ENCODE measurements around the gene SH3GLB2. TPM values are rescaled to one million over a fixed set of nuclear protein-coding genes. Genes with fewer than 3 reads are reported as not detected.

Gene SH3GLB2
- total RNA-seq, 1 donor from 2014 or later = 113 TPM

DNA sequence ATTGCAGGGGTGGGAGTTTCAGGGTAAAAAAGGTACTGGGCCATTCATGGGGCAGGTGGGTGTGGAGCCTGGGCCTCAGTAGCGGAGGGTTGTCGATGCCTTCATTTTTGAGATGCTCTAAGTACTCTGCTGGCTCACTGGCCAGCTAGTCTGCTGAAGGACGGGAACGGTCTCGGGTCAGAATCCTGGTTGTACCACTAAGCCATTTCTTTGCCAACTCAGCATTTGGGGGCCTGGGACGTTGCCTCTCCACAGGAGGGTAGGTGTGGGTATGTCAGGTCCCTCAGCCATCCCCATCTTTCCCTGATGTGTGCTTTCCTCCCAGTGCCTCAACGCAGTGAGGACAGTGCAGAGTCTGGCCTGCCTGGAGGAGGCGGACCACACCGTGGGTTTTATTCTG is 25.1 kb downstream of the SH3GLB2 start:
- TF ChIP-seq, protein P1, sequence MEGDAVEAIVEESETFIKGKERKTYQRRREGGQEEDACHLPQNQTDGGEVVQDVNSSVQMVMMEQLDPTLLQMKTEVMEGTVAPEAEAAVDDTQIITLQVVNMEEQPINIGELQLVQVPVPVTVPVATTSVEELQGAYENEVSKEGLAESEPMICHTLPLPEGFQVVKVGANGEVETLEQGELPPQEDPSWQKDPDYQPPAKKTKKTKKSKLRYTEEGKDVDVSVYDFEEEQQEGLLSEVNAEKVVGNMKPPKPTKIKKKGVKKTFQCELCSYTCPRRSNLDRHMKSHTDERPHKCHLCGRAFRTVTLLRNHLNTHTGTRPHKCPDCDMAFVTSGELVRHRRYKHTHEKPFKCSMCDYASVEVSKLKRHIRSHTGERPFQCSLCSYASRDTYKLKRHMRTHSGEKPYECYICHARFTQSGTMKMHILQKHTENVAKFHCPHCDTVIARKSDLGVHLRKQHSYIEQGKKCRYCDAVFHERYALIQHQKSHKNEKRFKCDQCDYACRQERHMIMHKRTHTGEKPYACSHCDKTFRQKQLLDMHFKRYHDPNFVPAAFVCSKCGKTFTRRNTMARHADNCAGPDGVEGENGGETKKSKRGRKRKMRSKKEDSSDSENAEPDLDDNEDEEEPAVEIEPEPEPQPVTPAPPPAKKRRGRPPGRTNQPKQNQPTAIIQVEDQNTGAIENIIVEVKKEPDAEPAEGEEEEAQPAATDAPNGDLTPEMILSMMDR (IDR thresholded peaks at IDR 0.05) = no peak
- H3K4me1 Mint-ChIP-seq (ENCODE audit: unreplicated experiment) = peaks cover 5% of the 10 kb centered on the region
- H3K27ac Mint-ChIP-seq (ENCODE audit: unreplicated experiment) = peak overlapping the region; percentile 18
- H3K36me3 Mint-ChIP-seq (ENCODE audit: unreplicated experiment) = peaks cover 40% of the 10 kb centered on the region
- H3K9me3 Mint-ChIP-seq (ENCODE audit: unreplicated experiment) = no peaks in the 10 kb centered on the region
- H3K27me3 Mint-ChIP-seq (ENCODE audit: unreplicated experiment) = no peaks in the 10 kb centered on the region
- H3K4me3 Mint-ChIP-seq (ENCODE audit: unreplicated experiment) = no peak overlapping the region
- no peak for DNase-seq (ENCODE audit: extremely low spot score, unreplicated experiment)

DNA sequence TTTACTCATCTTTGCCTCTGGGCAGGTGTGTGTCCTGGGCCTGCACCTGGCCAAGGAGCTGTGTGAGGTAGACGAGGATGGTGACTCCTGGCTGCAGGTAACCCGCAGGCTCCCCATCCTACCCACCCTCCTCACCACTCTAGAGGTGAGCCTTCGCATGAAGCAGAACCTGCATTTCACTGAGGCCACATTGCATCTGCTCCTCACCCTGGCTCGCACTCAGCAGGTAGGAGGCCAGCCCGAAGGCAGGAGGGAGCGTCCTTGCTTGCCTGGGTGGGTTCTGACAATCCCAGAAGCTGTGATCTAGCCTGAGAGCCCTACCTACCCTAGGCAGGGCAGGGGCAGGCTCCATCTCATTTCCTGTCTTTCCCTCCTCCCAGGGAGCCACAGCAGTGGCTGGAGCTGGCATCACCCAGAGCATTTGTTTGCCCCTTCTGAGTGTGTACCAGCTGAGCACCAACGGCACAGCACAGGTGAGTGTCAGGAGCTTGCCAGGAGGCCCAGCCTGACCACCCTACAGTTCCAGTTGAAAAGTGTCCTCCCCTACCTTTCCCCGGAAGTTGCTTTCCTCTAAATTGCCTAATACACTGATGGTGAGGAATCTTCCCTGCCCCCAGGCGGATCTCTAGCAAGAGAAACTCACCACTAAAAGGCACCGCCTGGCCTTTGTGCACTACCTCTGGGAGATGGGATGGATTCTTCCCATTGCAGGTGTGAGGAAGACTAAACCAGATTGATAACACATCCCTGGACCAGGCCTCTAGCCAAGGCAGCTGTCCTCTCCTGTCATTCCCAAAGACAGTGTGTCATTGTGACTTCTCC is 26.4 kb downstream of the SH3GLB2 start:
- peaks cover 42% of the 10 kb centered on the region for H3K36me3 Mint-ChIP-seq (ENCODE audit: unreplicated experiment)
- TF ChIP-seq, protein P1 (IDR thresholded peaks at IDR 0.05) = no peak
- H3K27ac Mint-ChIP-seq (ENCODE audit: unreplicated experiment) = no peak overlapping the region
- DNase-seq (ENCODE audit: extremely low spot score, unreplicated experiment) = no peak
- no peak overlapping the region for H3K4me3 Mint-ChIP-seq (ENCODE audit: unreplicated experiment)
- H3K4me1 Mint-ChIP-seq (ENCODE audit: unreplicated experiment) = peaks cover 3% of the 10 kb centered on the region
- H3K9me3 Mint-ChIP-seq (ENCODE audit: unreplicated experiment) = no peaks in the 10 kb centered on the region
- no peaks in the 10 kb centered on the region for H3K27me3 Mint-ChIP-seq (ENCODE audit: unreplicated experiment)

DNA sequence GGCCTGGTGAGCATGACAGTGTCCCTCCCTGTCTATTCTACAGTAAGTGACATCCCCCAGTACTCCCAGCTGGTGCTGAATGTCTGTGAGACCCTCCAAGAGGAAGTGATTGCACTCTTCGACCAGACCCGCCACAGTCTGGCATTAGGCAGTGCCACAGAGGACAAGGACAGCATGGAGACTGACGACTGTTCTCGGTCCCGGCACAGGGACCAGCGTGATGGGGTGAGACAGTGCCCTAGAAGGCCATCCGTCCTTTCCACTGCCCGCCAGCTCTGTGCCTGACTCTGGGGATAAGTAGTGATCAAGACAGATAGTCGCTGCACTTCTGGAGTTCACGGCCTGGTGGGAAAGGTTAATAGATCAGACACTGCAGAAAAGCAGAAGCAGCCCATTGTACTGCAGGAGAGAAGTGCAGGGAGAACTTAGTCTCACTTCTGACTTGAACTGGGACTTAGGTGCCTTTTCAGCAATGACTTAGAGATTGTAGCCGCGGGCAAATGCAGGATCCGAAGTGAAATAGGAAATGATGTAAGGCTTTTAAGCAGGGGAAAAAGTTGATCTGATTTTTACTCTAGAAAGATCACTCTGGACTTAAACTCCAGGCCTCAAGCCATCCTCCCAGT is 28.4 kb downstream of the SH3GLB2 start:
- no peak for DNase-seq (ENCODE audit: extremely low spot score, unreplicated experiment)
- TF ChIP-seq, protein P1 (IDR thresholded peaks at IDR 0.05) = no peak
- H3K9me3 Mint-ChIP-seq (ENCODE audit: unreplicated experiment) = no peaks in the 10 kb centered on the region
- H3K4me1 Mint-ChIP-seq (ENCODE audit: unreplicated experiment) = no peaks in the 10 kb centered on the region
- H3K27ac Mint-ChIP-seq (ENCODE audit: unreplicated experiment) = no peak overlapping the region
- H3K36me3 Mint-ChIP-seq (ENCODE audit: unreplicated experiment) = peaks cover 44% of the 10 kb centered on the region
- no peak overlapping the region for H3K4me3 Mint-ChIP-seq (ENCODE audit: unreplicated experiment)
- no peaks in the 10 kb centered on the region for H3K27me3 Mint-ChIP-seq (ENCODE audit: unreplicated experiment)

DNA sequence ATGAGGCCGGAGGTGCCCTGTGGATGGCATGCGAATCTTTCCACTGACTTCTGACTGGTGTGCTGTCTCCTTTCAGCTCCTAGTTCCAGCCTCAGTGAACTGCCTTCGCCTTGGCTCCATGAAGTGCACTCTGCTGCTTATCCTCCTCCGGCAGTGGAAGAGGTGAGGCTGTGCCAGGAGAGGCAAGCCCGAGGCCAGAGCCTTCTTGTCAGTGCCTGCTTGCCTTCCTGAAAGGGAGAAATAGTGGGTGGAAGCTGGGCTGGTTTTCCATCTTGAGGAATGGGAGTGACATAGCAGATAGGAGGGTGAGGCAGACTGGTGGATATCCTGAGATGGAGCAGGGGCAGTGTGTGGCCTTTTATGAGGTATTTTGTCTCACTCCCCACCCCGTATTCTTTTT is 29.7 kb downstream of the SH3GLB2 start:
- TF ChIP-seq, protein P1 (IDR thresholded peaks at IDR 0.05) = no peak
- H3K9me3 Mint-ChIP-seq (ENCODE audit: unreplicated experiment) = no peaks in the 10 kb centered on the region
- no peak overlapping the region for H3K27ac Mint-ChIP-seq (ENCODE audit: unreplicated experiment)
- H3K36me3 Mint-ChIP-seq (ENCODE audit: unreplicated experiment) = peaks cover 54% of the 10 kb centered on the region
- no peaks in the 10 kb centered on the region for H3K27me3 Mint-ChIP-seq (ENCODE audit: unreplicated experiment)
- DNase-seq (ENCODE audit: extremely low spot score, unreplicated experiment) = no peak
- no peaks in the 10 kb centered on the region for H3K4me1 Mint-ChIP-seq (ENCODE audit: unreplicated experiment)
- no peak overlapping the region for H3K4me3 Mint-ChIP-seq (ENCODE audit: unreplicated experiment)

DNA sequence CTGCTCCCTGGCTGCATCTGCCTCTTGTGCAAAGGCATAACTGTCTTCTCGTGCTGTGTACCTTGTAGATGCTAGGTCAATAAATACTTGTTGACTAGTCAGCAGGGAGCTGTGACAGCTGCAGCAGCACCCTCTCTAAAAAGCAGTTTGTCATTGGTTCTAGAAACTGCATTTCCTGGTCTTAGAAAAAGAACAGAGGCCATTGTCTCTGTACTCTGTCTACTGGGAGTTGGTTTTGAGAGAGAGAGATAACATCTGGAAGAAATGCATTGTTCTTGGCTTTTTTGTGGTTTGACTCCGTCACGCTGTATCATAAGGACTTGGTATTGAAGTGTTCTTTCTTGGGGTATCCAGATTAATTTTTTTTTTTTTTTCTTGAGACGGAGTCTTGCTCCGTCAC is 32.3 kb downstream of the SH3GLB2 start:
- no peak for DNase-seq (ENCODE audit: extremely low spot score, unreplicated experiment)
- H3K36me3 Mint-ChIP-seq (ENCODE audit: unreplicated experiment) = peaks cover 48% of the 10 kb centered on the region
- no peaks in the 10 kb centered on the region for H3K4me1 Mint-ChIP-seq (ENCODE audit: unreplicated experiment)
- TF ChIP-seq, protein P1 (IDR thresholded peaks at IDR 0.05) = no peak
- no peaks in the 10 kb centered on the region for H3K27me3 Mint-ChIP-seq (ENCODE audit: unreplicated experiment)
- H3K9me3 Mint-ChIP-seq (ENCODE audit: unreplicated experiment) = no peaks in the 10 kb centered on the region
- no peak overlapping the region for H3K4me3 Mint-ChIP-seq (ENCODE audit: unreplicated experiment)
- no peak overlapping the region for H3K27ac Mint-ChIP-seq (ENCODE audit: unreplicated experiment)

All from osteocyte (in vitro differentiated cells).